Vagina (tissue), 2 donors: ENCODE measurements around the gene ABTB2. TPM values are rescaled to one million over a fixed set of nuclear protein-coding genes. Genes with fewer than 3 reads are reported as not detected.

Source experiments
- DNase-seq, 2 donors: peaks; one replicate each; pipeline ENCODE4 v3.0.0-alpha.2; 2017; ENCODE audit errors: extremely low spot score in 2 of 2
- H3K27ac ChIP-seq: fragments of 200-600 bp; sonication (generic); one replicate; pipeline ENCODE4 v1.5.1; 2019
- H3K27me3 ChIP-seq: fragments of 200-600 bp; sonication (generic); one replicate; pipeline ENCODE4 v1.5.1; 2019
- H3K36me3 ChIP-seq, 2 donors: fragments of 200-600 bp; sonication (generic); one replicate each; pipeline ENCODE4 v1.5.1; 2017 to 2019
- H3K4me1 ChIP-seq: fragments of 200-600 bp; sonication (generic); one replicate; pipeline ENCODE4 v1.5.1; 2019
- H3K4me3 ChIP-seq, 2 donors: fragments of 200-600 bp; sonication (generic); 1 replicate in 1 of 2; 2 replicates in 1 of 2; pipeline ENCODE4 v1.5.1; 2016 to 2019
- H3K9me3 ChIP-seq: fragments of 200-600 bp; sonication (generic); one replicate; pipeline ENCODE4 v1.5.1; 2019
- POLR2A ChIP-seq, 2 donors: fragments of 450-650 bp; IDR thresholded peaks; one replicate each; pipeline ENCODE4 v1.6.1; 2017; ENCODE audit warnings: antibody characterized with exemption in 2 of 2, mild to moderate bottlenecking in 2 of 2, moderate library complexity in 2 of 2
- POLR2AphosphoS5 ChIP-seq, 2 donors: sonication (generic); formaldehyde crosslinking; IDR thresholded peaks; one replicate each; pipeline ENCODE4 v1.9.0; 2017; ENCODE audit warnings: antibody characterized with exemption in 2 of 2, mild to moderate bottlenecking in 2 of 2, low read depth in 1 of 2; ENCODE audit not compliant: insufficient read depth in 1 of 2
- intact Hi-C: fragments of 100-400 bp; cut with DNase I; formaldehyde crosslinking; loops from one replicate; pipeline ENCODE4 v1.15.1; 2023
- total RNA-seq: library from RNA; depleted of rRNA; stranded (reverse); fragments of >200 nt; gene quantifications from one replicate; pipeline ENCODE4 v1.2.3, GENCODE V29; 2016
- TF ChIP-seq, protein P1 (sequence below), 3 experiments: fragments of 450-650 bp in 2 of 3; fragments of 200-600 bp in 1 of 3; sonication (generic) in 1 of 3; IDR thresholded peaks; one replicate each; pipeline ENCODE4 v1.5.1; 2017 to 2019; ENCODE audit warnings: antibody characterized with exemption in 3 of 3, mild to moderate bottlenecking in 2 of 3, moderate library complexity in 2 of 3

Gene ABTB2
- total RNA-seq, 1 donor from 2014 or later = 10.8 TPM

- Histone ChIP-seq H3K36me3 (no peaks in the 10 kb centered on the region), H3K27me3 (no peaks in the 10 kb centered on the region), H3K27ac (peak overlapping the region; percentile 69), H3K4me1 (peaks cover 48% of the 10 kb centered on the region), H3K4me3 (no peak overlapping the region), H3K9me3 (no peaks in the 10 kb centered on the region)
- peak in 1 of 2 donors; percentile 64 for DNase-seq
- intact Hi-C loops = no loop called here
- TF ChIP-seq POLR2AphosphoS5 (IDR thresholded peaks at IDR 0.05; ENCODE audit: insufficient read depth in 1 of 2, low read depth in 1 of 2) = no peak
- TF ChIP-seq POLR2A (IDR thresholded peaks at IDR 0.05) = no peak
- TF ChIP-seq, protein P1, sequence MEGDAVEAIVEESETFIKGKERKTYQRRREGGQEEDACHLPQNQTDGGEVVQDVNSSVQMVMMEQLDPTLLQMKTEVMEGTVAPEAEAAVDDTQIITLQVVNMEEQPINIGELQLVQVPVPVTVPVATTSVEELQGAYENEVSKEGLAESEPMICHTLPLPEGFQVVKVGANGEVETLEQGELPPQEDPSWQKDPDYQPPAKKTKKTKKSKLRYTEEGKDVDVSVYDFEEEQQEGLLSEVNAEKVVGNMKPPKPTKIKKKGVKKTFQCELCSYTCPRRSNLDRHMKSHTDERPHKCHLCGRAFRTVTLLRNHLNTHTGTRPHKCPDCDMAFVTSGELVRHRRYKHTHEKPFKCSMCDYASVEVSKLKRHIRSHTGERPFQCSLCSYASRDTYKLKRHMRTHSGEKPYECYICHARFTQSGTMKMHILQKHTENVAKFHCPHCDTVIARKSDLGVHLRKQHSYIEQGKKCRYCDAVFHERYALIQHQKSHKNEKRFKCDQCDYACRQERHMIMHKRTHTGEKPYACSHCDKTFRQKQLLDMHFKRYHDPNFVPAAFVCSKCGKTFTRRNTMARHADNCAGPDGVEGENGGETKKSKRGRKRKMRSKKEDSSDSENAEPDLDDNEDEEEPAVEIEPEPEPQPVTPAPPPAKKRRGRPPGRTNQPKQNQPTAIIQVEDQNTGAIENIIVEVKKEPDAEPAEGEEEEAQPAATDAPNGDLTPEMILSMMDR (IDR thresholded peaks at IDR 0.05) = no peak
These were observed 11.3 kb downstream of the ABTB2 start for GRCh38 chr11:34346551-34346950.

- H3K4me1 ChIP-seq = peaks cover 48% of the 10 kb centered on the region
- peak in 1 of 2 donors; percentile 75 for DNase-seq
- H3K4me3 ChIP-seq = no peak overlapping the region
- no peaks in the 10 kb centered on the region for H3K27me3 ChIP-seq
- no peak for TF ChIP-seq POLR2A (IDR thresholded peaks at IDR 0.05)
- TF ChIP-seq POLR2AphosphoS5 (IDR thresholded peaks at IDR 0.05; ENCODE audit: insufficient read depth in 1 of 2, low read depth in 1 of 2) = no peak
- TF ChIP-seq, protein P1 (IDR thresholded peaks at IDR 0.05) = no peak
- H3K36me3 ChIP-seq = no peaks in the 10 kb centered on the region
- peak overlapping the region; percentile 69 for H3K27ac ChIP-seq
- intact Hi-C loops = no loop called here
- no peaks in the 10 kb centered on the region for H3K9me3 ChIP-seq
These were observed 11.8 kb downstream of the ABTB2 start for GRCh38 chr11:34345991-34346480.

GRCh38 chr11:34345540-34345876 is 12.3 kb downstream of the ABTB2 start:
- TF ChIP-seq POLR2A (IDR thresholded peaks at IDR 0.05) = no peak
- DNase-seq = no peak
- H3K4me1 ChIP-seq = peaks cover 46% of the 10 kb centered on the region
- no peaks in the 10 kb centered on the region for H3K36me3 ChIP-seq
- H3K27me3 ChIP-seq = no peaks in the 10 kb centered on the region
- no peak overlapping the region for H3K4me3 ChIP-seq
- H3K27ac ChIP-seq = peak overlapping the region; percentile 69
- intact Hi-C loops = no loop called here
- H3K9me3 ChIP-seq = no peaks in the 10 kb centered on the region

DNA sequence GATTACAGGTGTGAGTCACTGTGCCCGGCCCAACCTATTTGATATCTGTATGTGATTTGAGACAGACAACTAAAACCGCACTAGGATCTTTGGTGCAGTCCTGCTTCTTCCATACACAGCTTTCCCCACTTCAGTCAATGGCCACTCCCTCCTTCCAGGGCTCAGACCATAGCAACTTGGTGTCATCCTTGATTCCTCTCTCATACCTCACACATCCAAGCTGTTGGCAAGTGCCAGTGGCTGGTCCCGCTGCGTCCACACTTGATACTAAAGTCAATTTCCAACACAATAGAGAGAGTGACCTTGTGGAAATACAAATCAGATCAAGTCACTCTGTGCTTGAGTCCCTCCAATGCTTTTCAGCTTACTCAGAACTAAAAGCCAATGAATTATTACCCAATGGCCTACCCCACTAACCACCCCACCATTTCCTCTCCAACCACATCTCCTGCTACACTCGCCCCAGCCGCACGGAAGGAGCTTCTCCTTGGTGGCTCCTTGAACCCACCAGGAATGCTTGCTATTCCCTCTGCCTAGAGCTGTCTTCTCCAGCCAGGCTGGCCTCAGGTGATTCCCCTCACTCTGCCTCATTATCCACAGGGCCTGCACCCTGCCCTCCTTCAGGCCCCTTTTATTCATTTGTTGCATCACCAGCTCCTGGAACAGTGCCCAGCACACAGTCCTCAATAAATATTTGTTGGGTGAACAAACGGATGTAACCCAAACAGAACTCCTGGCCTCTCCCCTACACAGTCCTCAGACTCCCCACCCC is 12.9 kb downstream of the ABTB2 start:
- peak overlapping the region; percentile 69 for H3K27ac ChIP-seq
- H3K27me3 ChIP-seq = no peaks in the 10 kb centered on the region
- peaks cover 41% of the 10 kb centered on the region for H3K4me1 ChIP-seq
- peak in 1 of 2 donors; percentile 84 for DNase-seq
- no peaks in the 10 kb centered on the region for H3K36me3 ChIP-seq
- intact Hi-C loops = no loop called here
- H3K4me3 ChIP-seq = no peak overlapping the region
- no peaks in the 10 kb centered on the region for H3K9me3 ChIP-seq
- TF ChIP-seq, protein P1 (IDR thresholded peaks at IDR 0.05) = no peak
- TF ChIP-seq POLR2AphosphoS5 (IDR thresholded peaks at IDR 0.05; ENCODE audit: insufficient read depth in 1 of 2, low read depth in 1 of 2) (peak in 1 of 2 donors; percentile 56), POLR2A (IDR thresholded peaks at IDR 0.05) (no peak)

- intact Hi-C loops = no loop called here
- H3K4me1 ChIP-seq = peaks cover 35% of the 10 kb centered on the region
- no peak overlapping the region for H3K27ac ChIP-seq
These were observed 13.4 kb downstream of the ABTB2 start for GRCh38 chr11:34344410-34344767.

More at GRCh38 chr11:34344410-34344767, 13.4 kb downstream of the ABTB2 start:
- TF ChIP-seq POLR2AphosphoS5 (IDR thresholded peaks at IDR 0.05; ENCODE audit: insufficient read depth in 1 of 2, low read depth in 1 of 2) (no peak), POLR2A (IDR thresholded peaks at IDR 0.05) (no peak)
- TF ChIP-seq, protein P1 (IDR thresholded peaks at IDR 0.05) = no peak
- H3K36me3 ChIP-seq = no peaks in the 10 kb centered on the region
- no peaks in the 10 kb centered on the region for H3K27me3 ChIP-seq
- DNase-seq = no peak
- no peak overlapping the region for H3K4me3 ChIP-seq
- H3K9me3 ChIP-seq = no peaks in the 10 kb centered on the region
